ENCODE data around the gene ST6GAL1. TPM values are rescaled to one million over a fixed set of nuclear protein-coding genes. Genes with fewer than 3 reads are reported as not detected.
"Not testable (repeated sequence)": the region's sequence is repeated elsewhere in the genome, so short reads cannot be mapped to it uniquely, and the experiment has no call there.

ST6GAL1 gene
- total RNA-seq, 1 donor from 2014 or later, result 62.6 TPM

- intact Hi-C loops (cut with DNase I), result no loop called here
- DNase-seq (ENCODE audit: low spot score) (no peak), ATAC-seq (no peak)
These were observed 6.9 kb downstream of the ST6GAL1 start for GRCh38 chr3:186937017-186937875.

GRCh38 chr3:186938716-186939115 lies 8.4 kb downstream of the ST6GAL1 start:
- intact Hi-C loops (cut with DNase I), result no loop called here
- DNase-seq (ENCODE audit: low spot score), result no peak
- ATAC-seq, result no peak

- DNase-seq (ENCODE audit: low spot score), result no peak
- intact Hi-C loops (cut with DNase I), result no loop called here
- no peak for ATAC-seq
These were observed 9.2 kb downstream of the ST6GAL1 start for GRCh38 chr3:186939536-186939935.

GRCh38 chr3:186940967-186941366 lies 10.6 kb downstream of the ST6GAL1 start:
- intact Hi-C loops (cut with DNase I), result no loop called here
- ATAC-seq (peak; percentile 84), DNase-seq (ENCODE audit: low spot score) (no peak)

- intact Hi-C loops (cut with DNase I), result no loop called here
- DNase-seq (ENCODE audit: low spot score) (no peak), ATAC-seq (no peak)
These were observed 11.8 kb downstream of the ST6GAL1 start for GRCh38 chr3:186942168-186942567.

- ATAC-seq (no peak), DNase-seq (ENCODE audit: low spot score) (no peak)
- intact Hi-C loops (cut with DNase I), result no loop called here
These were observed 15.0 kb downstream of the ST6GAL1 start for GRCh38 chr3:186945255-186945823.

- DNase-seq (ENCODE audit: low spot score) (no peak), ATAC-seq (no peak)
- intact Hi-C loops (cut with DNase I), result no loop called here
These were observed 16.5 kb downstream of the ST6GAL1 start for GRCh38 chr3:186946756-186947375.

- intact Hi-C loops (cut with DNase I), result no loop called here
- peak; percentile 88 for ATAC-seq
- DNase-seq (ENCODE audit: low spot score), result no peak
These were observed 19.1 kb downstream of the ST6GAL1 start for GRCh38 chr3:186949281-186949982.

- no peak for ATAC-seq
- no peak for DNase-seq (ENCODE audit: low spot score)
- intact Hi-C loops (cut with DNase I), result no loop called here
These were observed 20.2 kb downstream of the ST6GAL1 start for GRCh38 chr3:186950402-186951093.

GRCh38 chr3:186951640-186952552 lies 21.6 kb downstream of the ST6GAL1 start:
- intact Hi-C loops (cut with DNase I), result no loop called here
- DNase-seq (ENCODE audit: low spot score) (no peak), ATAC-seq (no peak)

GRCh38 chr3:186953011-186953487 lies 22.7 kb downstream of the ST6GAL1 start:
- intact Hi-C loops (cut with DNase I), result no loop called here
- peak; percentile 48 for ATAC-seq
- no peak for DNase-seq (ENCODE audit: low spot score)

GRCh38 chr3:186953992-186954699 lies 23.8 kb downstream of the ST6GAL1 start:
- DNase-seq (ENCODE audit: low spot score); ATAC-seq; intact Hi-C loops (cut with DNase I): not testable (repeated sequence)

GRCh38 chr3:186955898-186956696 lies 25.8 kb downstream of the ST6GAL1 start:
- ATAC-seq, result no peak
- intact Hi-C loops (cut with DNase I), result no loop called here
- no peak for DNase-seq (ENCODE audit: low spot score)

GRCh38 chr3:186959029-186959624 lies 28.8 kb downstream of the ST6GAL1 start:
- no peak for ATAC-seq
- intact Hi-C loops (cut with DNase I), result no loop called here

GRCh38 chr3:186960347-186960746 lies 30.0 kb downstream of the ST6GAL1 start:
- no peak for DNase-seq (ENCODE audit: low spot score)
- ATAC-seq, result no peak
- intact Hi-C loops (cut with DNase I), result no loop called here

More at GRCh38 chr3:186959029-186959624, 28.8 kb downstream of the ST6GAL1 start:
- DNase-seq (ENCODE audit: low spot score), result no peak

- DNase-seq (ENCODE audit: low spot score) (no peak), ATAC-seq (peak; percentile 63)
- intact Hi-C loops (cut with DNase I), result no loop called here
These were observed 32.1 kb downstream of the ST6GAL1 start for GRCh38 chr3:186962445-186962844.
